ENCODE results near the gene RASAL2.

RASAL2 gene

DNA sequence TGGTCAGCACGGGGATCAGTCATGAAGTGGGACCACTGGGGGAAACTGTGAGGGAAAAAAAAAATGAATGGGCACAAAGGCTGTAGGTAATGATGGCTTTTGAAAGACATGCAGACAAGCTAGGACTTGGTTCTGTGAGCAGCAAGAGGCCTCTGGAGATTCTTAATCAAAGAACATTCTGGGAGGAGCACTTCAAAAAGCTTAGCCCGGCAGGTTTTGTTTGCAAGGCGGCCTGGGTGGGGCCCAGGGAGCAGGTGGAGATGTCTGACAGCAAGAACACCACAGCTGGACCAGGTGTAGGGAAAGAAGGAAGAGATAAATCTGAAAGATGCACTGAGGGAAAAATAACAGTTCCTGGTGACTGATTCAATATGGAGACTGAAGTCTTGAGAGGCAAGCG lies 425.0 kb downstream of the RASAL2 start:
- no peak for DNase-seq (ENCODE audit: low read depth)

DNA sequence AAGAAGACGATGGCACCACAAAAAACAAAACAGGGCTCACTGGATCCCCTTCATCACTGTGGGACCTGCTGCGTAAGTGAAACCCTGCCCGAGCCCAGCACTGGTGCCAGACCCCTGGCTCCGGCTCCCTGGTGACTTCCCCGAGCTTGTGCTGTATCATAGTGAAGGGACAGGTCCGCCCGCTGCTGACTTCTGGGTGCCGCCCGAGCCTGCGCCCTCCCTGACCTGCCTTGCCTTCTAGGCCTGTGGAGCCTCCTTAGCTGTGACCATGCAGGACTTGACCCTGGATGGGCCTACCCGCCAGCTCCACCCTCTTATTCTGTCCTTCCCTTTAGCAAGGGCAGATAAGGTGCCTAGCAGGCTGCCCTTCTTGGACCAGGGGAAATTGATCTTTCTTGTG lies 426.9 kb downstream of the RASAL2 start:
- no peak for DNase-seq (ENCODE audit: low read depth)

More for the DNA sequence above, 425.0 kb downstream of the RASAL2 start:
- TF ChIP-seq, protein P1, sequence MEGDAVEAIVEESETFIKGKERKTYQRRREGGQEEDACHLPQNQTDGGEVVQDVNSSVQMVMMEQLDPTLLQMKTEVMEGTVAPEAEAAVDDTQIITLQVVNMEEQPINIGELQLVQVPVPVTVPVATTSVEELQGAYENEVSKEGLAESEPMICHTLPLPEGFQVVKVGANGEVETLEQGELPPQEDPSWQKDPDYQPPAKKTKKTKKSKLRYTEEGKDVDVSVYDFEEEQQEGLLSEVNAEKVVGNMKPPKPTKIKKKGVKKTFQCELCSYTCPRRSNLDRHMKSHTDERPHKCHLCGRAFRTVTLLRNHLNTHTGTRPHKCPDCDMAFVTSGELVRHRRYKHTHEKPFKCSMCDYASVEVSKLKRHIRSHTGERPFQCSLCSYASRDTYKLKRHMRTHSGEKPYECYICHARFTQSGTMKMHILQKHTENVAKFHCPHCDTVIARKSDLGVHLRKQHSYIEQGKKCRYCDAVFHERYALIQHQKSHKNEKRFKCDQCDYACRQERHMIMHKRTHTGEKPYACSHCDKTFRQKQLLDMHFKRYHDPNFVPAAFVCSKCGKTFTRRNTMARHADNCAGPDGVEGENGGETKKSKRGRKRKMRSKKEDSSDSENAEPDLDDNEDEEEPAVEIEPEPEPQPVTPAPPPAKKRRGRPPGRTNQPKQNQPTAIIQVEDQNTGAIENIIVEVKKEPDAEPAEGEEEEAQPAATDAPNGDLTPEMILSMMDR (IDR thresholded peaks at IDR 0.05; ENCODE audit: control insufficient read depth, extremely low read depth, insufficient read depth) = no peak
- H3K4me3 ChIP-seq (ENCODE audit: low read depth, low read length) = no peak overlapping the region

DNA sequence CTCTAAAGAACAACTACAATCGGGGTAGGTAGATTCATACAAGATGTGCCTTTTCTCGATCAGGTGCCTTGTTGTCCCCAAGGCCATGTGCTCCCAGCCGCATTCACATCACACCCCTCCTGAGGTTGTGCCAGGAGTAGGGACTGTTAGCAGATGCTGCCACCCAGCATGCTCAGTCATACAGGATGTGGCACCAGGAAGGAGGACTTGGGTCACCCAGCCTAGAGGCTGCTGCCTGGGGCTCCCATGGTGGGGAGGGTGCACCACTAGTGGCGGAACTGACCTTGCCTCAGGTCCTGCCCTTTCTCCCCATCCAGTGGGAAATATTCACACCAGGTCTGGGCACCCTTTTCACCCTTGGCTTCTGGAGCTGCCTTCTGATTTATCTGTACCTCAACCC lies 427.3 kb downstream of the RASAL2 start:
- TF ChIP-seq, protein P1 (IDR thresholded peaks at IDR 0.05; ENCODE audit: control insufficient read depth, extremely low read depth, insufficient read depth) = no peak
- no peak overlapping the region for H3K4me3 ChIP-seq (ENCODE audit: low read depth, low read length)
- DNase-seq (ENCODE audit: low read depth) = no peak

More for the DNA sequence above, 426.9 kb downstream of the RASAL2 start:
- H3K4me3 ChIP-seq (ENCODE audit: low read depth, low read length) = no peak overlapping the region
- TF ChIP-seq, protein P1 (IDR thresholded peaks at IDR 0.05; ENCODE audit: control insufficient read depth, extremely low read depth, insufficient read depth) = no peak

DNA sequence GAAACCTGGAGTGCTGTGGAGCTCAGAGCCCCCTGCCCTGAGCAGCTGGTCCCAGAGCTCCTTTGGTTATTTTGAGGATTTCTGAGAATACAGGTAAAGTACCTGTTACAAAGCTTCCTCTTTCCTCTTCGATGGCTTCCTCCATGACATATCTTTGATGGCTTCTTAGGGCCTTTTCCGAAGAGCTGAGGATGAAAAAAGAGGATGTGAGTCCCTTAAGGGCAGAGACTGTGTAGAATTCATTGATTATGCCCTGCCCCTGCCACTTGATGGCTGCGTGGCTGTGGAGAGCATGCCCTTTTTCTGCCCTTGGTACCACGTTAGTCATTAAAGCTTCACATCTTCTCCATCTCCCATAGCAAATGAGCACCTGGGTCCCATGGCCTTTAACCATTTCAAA lies 433.2 kb downstream of the RASAL2 start:
- no peak overlapping the region for H3K4me3 ChIP-seq (ENCODE audit: low read depth, low read length)
- DNase-seq (ENCODE audit: low read depth) = no peak
- TF ChIP-seq, protein P1 (IDR thresholded peaks at IDR 0.05; ENCODE audit: control insufficient read depth, extremely low read depth, insufficient read depth) = no peak

DNA sequence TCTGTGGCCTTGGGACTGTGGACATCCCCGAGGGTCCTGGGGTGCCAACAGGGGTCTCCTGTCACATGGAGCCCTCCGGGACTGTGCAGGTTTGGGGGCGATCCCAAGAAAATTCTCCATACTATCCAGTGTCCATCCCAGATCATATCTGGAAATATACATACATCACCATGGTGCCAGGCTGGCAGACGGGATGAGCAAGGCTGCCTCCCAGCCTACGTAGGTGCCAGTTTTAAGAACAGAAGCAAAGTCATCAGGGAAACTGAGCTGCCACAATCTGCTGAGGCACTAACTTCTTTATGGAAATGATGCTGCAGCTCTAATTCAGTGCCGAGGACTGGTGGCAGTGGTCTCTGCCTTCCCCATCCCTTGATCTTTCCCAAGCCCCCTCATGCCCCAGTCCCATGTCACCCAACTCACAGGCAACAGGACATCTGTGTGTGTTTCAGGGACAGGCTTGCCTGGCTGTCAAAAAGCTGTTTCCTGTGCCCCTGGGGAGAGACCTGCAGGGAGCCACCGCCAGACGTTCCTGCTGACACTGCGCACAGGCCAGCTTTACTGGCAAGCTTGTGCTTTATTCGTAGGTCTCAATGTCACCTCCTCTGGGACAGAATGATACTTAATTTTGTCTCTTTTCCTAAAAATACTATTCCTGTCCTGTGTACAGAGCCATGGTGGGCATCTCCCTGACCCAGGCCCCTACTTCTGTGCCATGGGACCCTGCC lies 434.5 kb downstream of the RASAL2 start:
- TF ChIP-seq, protein P1 (IDR thresholded peaks at IDR 0.05; ENCODE audit: control insufficient read depth, extremely low read depth, insufficient read depth) = no peak
- DNase-seq (ENCODE audit: low read depth) = no peak

DNA sequence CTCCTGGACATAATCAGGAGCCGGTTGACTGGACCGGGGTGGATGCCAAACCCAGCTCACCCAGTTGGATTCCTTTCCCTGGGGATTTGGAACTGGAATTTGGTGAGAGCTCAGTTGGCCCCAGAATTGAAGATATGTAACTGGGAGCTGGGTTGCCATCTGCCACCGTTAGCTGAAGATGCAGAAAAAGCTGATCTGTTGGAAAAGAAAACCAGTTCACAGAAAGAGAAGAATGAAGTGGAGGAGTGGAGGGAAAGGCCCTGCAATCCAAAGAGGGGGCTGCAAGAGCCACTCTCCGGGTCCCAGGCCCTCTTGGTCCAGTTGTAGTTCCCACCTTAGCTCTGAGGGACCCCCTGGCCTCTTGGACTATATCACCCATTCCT lies 435.0 kb downstream of the RASAL2 start:
- H3K4me3 ChIP-seq (ENCODE audit: low read depth, low read length) = no peak overlapping the region
- DNase-seq (ENCODE audit: low read depth) = no peak
- TF ChIP-seq, protein P1 (IDR thresholded peaks at IDR 0.05; ENCODE audit: control insufficient read depth, extremely low read depth, insufficient read depth) = no peak

More for the DNA sequence above, 434.5 kb downstream of the RASAL2 start:
- H3K4me3 ChIP-seq (ENCODE audit: low read depth, low read length) = no peak overlapping the region

All from LNCaP clone FGC (cell line).